Measurements from ENCODE around the gene FPGS.

FPGS gene

DNA sequence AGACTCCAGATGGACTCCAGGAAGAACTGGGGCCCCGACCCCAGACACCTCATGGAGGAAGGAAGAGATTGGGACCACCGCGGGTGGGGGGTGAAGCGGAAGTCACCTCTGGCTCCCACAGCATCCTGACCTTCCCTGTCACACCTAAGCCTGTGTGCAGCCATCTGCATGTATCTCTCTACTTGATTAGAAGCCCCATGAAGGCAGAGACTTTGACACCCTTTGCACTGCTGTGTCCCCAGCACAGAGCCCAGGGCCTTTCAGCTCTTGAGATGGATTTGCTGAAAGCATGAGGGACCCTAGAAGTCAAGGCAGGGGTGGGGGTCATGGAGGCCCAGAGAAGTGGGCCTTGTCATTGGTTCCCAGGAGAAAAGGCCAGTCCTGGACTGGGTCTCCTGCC lies 54.6 kb downstream of the FPGS start:
- TF ChIP-seq GATA3 (IDR thresholded peaks at IDR 0.05; ENCODE audit: low read depth, low read length), result no peak
- no peak for TF ChIP-seq GATA2 (IDR thresholded peaks at IDR 0.05; ENCODE audit: low read depth, low read length)

DNA sequence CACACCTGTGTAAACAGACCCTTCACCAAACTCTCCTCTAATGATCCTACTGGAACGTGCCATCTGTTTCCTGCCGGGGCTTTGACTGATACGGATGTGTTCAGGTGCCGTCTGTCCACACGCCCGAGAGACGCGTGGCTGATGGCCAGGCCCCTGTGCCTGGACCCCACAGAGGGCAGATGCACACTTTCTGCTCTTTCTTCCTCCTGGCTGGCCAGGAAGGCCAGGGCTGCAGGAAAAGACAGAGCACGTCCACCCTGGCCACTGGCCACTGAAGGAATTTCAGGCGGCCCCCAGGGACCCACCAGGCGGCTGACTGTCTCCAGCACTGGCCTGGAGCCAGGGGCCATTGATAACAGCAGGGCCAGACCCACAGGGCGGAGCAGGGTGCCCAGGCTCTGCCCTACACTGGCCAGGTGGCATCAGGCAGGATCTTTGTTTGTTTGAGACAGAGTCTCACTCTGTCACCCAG lies 55.4 kb downstream of the FPGS start:
- TF ChIP-seq GATA3 (IDR thresholded peaks at IDR 0.05; ENCODE audit: low read depth, low read length) (no peak), GATA2 (IDR thresholded peaks at IDR 0.05; ENCODE audit: low read depth, low read length) (peak; percentile 45)

DNA sequence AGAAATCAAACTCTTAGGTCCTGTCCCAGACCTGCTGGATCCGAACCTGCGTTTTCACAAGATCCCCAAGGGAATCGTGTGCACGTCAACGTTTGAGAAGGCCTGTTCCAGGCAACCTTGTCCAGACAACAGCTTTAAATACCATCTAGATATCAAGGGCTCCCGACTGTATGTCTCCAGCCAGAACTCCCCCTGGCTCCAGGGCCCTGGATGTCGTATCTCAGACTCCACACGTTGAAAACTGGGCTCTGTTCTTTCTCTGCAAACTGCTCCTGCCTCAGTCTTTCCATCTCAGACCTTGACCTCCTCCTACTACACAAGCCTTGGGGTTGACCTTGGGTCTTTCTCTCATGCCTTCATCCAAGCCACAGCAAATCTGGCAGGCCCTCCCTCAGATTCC lies 57.6 kb downstream of the FPGS start:
- TF ChIP-seq GATA3 (IDR thresholded peaks at IDR 0.05; ENCODE audit: low read depth, low read length), result no peak
- TF ChIP-seq GATA2 (IDR thresholded peaks at IDR 0.05; ENCODE audit: low read depth, low read length), result no peak

DNA sequence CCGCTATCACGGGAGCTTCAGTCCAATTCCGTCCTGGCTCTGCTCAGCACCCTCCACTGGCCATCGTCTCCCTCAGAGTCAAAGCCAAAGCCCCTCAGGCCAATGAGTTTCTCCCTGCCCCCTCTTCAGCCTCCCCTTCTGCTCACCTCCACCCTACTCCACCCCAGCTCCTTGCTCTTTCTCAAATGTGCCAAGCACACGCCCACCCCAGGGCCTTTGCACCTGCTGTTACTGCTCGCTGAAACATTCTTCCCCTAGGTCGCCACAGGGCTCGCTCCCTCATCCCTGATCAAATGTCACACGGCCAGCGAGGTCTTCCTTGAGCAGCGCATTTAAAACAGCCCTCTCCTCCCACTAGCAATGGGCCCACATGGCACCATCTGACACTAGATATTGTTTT lies 58.1 kb downstream of the FPGS start:
- TF ChIP-seq GATA3 (IDR thresholded peaks at IDR 0.05; ENCODE audit: low read depth, low read length), result no peak
- TF ChIP-seq GATA2 (IDR thresholded peaks at IDR 0.05; ENCODE audit: low read depth, low read length), result no peak

DNA sequence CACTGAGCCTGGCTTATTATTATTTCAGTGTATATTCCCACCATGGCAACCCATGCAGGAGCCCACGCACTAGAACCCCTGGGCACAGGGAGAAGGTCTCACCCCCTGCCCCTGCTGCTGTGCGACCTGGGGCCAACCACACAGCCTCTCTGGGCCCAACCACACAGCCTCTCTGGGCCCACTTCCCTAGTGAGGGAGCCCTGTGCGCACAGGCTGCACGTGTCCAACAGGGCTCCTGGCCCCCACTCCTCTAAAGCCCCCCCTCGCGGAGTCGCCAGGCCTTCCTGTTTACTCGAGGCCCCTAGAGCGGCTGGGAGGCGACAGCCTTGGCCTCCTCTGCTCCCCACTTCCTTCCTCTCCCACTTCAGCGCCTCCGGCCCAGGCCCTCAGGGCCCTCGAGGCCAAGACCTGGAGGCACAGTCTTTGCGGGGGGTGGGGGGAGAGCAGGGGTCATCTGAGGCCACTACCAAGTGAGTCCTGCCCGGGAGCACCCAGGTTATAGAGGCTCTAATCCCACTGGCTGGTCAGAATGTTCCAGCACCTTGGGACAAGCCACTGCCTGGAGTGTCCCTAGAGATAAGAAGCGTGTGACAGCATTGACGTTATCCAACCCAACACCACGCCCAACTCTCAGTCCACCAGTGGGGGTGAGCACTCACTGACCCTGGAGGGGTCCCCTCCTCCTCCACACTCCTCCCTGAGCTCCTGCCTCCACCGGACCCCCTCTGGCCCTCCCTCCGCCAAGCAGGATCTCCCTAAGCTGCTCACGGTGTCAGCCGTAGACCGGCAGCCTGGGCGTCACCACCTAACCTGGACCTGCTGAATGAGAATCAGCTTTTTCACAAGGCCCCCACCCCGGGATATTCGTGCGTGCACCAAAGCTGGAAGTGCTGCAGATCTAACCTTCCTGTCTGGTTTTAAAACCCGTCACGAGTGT lies 59.7 kb downstream of the FPGS start:
- TF ChIP-seq GATA3 (IDR thresholded peaks at IDR 0.05; ENCODE audit: low read depth, low read length), result no peak
- TF ChIP-seq GATA2 (IDR thresholded peaks at IDR 0.05; ENCODE audit: low read depth, low read length), result no peak

DNA sequence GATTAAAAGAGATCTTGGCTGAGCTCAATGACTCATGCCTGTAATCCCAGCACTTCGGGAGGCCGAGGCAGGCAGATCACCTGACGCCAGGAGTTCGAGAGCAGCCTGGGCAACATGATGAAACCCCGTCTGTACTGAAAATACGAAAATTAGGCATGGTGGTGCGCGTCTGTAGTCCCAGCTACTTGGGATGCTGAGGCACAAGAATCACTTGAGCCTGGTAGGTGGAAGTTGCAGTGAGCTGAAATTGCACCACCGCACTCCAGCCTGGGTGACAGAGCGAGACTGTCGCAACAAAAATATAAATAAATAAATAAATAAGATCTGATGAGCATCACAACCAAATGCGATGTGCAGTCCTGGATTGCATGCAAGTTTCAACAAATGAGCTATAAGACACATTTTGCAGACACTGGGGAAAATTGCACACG lies 60.5 kb downstream of the FPGS start:
- TF ChIP-seq GATA3 (IDR thresholded peaks at IDR 0.05; ENCODE audit: low read depth, low read length) (no peak), GATA2 (IDR thresholded peaks at IDR 0.05; ENCODE audit: low read depth, low read length) (no peak)

Measured in SH-SY5Y (cell line).